K562 treated with DMSO at 1 percent for 12 hours (cell line): Measurements from ENCODE around the gene FOXO4. TPM values are rescaled to one million over a fixed set of nuclear protein-coding genes. Genes with fewer than 3 reads are reported as not detected.

Source experiments
- total RNA-seq: library from RNA; unstranded; fragments of 300-600 nt; gene quantifications from 2 replicates; pipeline ENCODE4 v1.2.3, GENCODE V29; 2022; ENCODE audit not compliant: insufficient read depth

The FOXO4 gene, protein sequence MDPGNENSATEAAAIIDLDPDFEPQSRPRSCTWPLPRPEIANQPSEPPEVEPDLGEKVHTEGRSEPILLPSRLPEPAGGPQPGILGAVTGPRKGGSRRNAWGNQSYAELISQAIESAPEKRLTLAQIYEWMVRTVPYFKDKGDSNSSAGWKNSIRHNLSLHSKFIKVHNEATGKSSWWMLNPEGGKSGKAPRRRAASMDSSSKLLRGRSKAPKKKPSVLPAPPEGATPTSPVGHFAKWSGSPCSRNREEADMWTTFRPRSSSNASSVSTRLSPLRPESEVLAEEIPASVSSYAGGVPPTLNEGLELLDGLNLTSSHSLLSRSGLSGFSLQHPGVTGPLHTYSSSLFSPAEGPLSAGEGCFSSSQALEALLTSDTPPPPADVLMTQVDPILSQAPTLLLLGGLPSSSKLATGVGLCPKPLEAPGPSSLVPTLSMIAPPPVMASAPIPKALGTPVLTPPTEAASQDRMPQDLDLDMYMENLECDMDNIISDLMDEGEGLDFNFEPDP
- total RNA-seq, result 15.4 and 24.4 TPM in 2 replicates

DNA sequence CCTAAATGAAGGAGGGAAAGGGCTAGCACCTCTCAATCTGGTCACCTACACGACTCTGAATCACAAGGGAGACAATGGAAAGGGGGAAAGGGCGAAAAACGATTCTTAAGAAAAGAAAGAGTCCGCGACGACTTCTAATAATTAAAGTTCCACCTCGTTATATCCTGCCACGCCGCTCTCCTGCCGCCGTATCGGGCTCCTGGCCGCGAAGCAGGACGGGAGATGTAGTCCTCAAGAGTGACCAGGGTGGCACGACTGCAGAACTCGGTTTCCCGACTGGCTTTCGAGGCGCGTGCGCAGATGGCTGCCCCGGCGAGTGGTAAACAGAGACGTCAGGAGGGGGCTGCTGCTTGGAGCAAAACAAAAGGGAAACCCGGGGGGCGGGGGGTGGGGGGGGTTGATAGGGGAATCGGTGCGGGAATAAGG lies at the start of gene FOXO4:
TSS of gene FOXO4 (plus strand) at position 297 of the 426 bp plus-strand sequence. CDS start 678 bp downstream, outside the sequence.

DNA sequence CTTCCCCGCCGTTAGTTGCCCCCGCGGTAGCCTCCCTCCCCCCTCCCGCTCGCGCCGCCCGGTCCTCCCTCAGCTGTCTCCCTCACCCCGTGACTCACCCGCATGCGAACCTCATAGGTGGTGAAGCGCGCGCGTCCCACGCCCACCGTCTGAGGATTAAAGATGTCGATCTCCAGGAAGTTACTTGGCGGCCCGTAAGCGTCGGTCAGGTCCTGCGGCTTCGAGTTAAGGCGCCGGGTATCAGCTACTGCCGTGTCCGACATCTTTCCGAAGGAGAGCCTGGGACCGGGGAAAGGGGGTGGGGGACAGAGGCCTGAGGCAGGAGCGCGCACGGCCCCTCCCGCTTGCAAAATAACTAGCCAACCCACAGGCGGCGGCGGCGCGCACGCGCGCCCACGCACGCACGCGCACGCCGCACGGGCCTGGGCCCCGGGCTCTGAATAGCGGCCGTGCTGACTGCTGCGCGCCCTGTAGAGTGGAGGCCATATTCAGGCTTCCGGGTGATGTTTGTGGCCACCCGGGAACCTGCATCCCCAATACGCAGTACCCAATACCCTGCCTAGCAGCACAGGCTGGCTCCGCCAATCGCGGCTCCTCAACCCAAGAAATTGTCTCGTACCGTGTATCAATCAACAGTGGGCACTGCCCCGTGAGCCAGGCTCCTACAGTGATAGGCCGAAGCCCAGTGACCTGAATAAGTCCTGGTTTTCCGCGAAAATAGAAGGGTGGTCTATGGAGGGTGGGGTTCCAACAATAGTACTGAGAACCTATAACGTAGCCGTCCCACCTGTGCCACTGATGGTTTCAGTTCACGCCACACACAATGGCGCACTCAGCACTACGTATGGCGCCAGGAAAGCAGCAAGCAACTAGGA lies 27.4 kb upstream of the FOXO4 start, which contains the start of gene SNX12:
TSS of gene SNX12 (minus strand) at position 291 of the 875 bp plus-strand sequence. CDS start at position 263, 28 bp downstream.

GRCh38 chrX:71106427-71106826 lies 10.8 kb downstream of the FOXO4 start, which contains the start of gene CXorf65:
TSS of gene CXorf65 (minus strand) at chrX:71106740. CDS start at chrX:71106556, 184 bp downstream.

DNA sequence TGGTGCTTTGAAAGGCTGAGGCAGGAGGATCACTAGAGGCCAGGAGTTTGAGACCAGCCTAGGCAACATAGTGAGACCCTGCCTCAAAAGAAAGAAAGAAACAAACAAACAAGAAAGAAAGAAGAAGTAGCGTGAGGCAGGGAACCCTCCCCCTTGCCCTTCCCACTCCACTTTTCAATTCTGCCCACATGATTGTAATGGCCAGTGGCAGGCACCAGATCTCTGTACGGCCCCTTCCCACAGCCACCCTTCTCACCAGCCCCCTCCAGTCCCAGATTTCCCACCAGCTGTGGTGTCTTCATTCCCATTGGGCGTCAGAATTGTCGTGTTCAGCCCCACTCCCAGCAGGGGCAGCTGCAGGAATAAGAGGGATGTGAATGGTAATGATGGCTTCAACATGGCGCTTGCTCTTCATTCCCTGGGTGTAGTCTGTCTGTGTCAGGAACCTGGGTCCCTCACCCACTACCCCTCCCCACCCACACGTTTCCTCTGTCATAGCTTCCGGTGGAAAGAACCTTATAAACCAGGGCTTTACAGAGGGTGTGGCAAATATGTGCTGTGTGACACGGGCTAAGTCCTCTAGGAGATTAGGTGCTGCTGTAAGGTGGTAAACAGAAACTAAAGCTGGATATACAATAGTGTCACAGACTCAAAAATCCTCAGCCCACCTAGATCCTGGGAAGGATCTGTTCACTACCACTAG lies 15.6 kb downstream of the FOXO4 start, which contains the start of gene IL2RG:
TSS of gene IL2RG (minus strand) at position 437 of the 703 bp plus-strand sequence. CDS start at position 399, 38 bp downstream.

GRCh38 chrX:71118032-71118984 lies 22.7 kb downstream of the FOXO4 start, which contains the start of gene MED12:
TSS of gene MED12 (plus strand) at chrX:71118596. CDS start at chrX:71118755, 159 bp downstream.

DNA sequence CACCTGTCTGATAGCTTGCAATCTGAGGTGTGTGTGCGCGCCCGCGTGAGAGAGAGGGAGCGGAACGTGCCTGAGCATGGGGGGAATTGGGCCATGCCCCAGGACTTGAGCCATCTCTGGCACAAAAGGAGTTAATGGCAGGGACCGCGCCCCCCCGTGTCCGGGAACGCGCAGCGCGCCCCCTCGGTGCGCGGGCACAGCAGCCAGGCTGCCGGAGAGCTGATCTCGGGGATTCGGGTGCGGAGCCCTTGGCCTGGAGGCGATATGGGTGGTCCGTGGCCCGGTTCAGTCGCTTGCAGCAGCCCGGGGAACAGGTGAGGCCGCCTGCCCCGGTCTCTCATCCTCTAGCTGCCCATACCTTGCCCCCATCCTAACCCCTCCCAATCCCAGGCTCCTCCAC lies 49.0 kb downstream of the FOXO4 start, which contains the start of gene NLGN3:
TSS of gene NLGN3 (plus strand) at position 191 of the 400 bp plus-strand sequence. CDS start 2,909 bp downstream, outside the sequence.

Other genes with a start within 250 kb of the FOXO4 start
- 0.47 and 1.0 TPM in 2 replicates for gene TEX11, start 187.1 kb upstream of the FOXO4 start, total RNA-seq
- not detected in 2 replicates for gene SLC7A3, start 164.8 kb upstream of the FOXO4 start, total RNA-seq
- 23.3 and 39.3 TPM in 2 replicates for gene SNX12, start 27.5 kb upstream of the FOXO4 start, total RNA-seq
- 1.5 TPM in 1 of 2 replicates, not detected in the other for gene CXorf65, start 10.9 kb downstream of the FOXO4 start, total RNA-seq
- gene IL2RG, start 15.7 kb downstream of the FOXO4 start, total RNA-seq, result 6.2 and 7.0 TPM in 2 replicates
- gene MED12, start 22.7 kb downstream of the FOXO4 start, total RNA-seq, result 7.6 and 52.7 TPM in 2 replicates
- 0.58 and 2.1 TPM in 2 replicates for gene NLGN3, start 49.0 kb downstream of the FOXO4 start, total RNA-seq
- not detected in 2 replicates for gene GJB1, start 127.4 kb downstream of the FOXO4 start, total RNA-seq
- gene ZMYM3, start 158.3 kb downstream of the FOXO4 start, total RNA-seq, result 8.2 and 26.9 TPM in 2 replicates
- 216 and 402 TPM in 2 replicates for gene NONO, start 187.8 kb downstream of the FOXO4 start, total RNA-seq
- 0.99 and 1.5 TPM in 2 replicates for gene ITGB1BP2, start 205.9 kb downstream of the FOXO4 start, total RNA-seq